GM10266 (cell line): Measurements from ENCODE around the gene FGFR1OP2.

Source experiments
- DNase-seq: peaks from one replicate; pipeline ENCODE4 v3.0.0; 2012; ENCODE audit errors: extremely low spot score
- CTCF ChIP-seq: IDR thresholded peaks from 2 replicates; pipeline ENCODE4 v1.5.1; 2012; ENCODE audit warnings: mild to moderate bottlenecking, low read depth; ENCODE audit not compliant: control insufficient read depth, insufficient read depth; ENCODE audit errors: missing control alignments

Gene FGFR1OP2

GRCh38 chr12:26988703-26989102 lies 50.4 kb downstream of the FGFR1OP2 start:
- no peak for DNase-seq
- no peak for TF ChIP-seq CTCF

GRCh38 chr12:26989873-26990272 lies 51.6 kb downstream of the FGFR1OP2 start:
- no peak for DNase-seq
- TF ChIP-seq CTCF: no peak

GRCh38 chr12:26991826-26992225 lies 53.6 kb downstream of the FGFR1OP2 start:
- DNase-seq: no peak
- no peak for TF ChIP-seq CTCF

GRCh38 chr12:26994109-26994508 lies 55.8 kb downstream of the FGFR1OP2 start:
- no peak for TF ChIP-seq CTCF
- DNase-seq: no peak

DNA sequence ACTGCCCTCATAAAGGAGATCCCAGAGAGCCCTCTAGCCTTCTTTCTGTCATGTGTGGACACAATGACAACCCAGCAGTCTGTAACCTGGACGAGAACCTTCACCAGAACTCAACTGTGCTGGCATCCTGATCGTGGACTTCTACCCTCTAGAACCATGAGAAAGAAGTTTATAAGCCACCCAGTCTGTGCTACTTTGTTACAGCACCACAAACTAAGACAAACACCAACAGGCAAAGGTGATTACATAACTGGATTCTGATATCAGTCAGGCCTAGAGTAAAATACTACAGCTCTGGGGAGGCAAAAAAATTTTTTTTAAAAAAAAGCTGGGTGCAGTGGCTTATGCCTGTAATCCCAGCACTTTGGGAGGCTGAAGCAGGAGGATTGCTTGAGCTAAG lies 57.4 kb downstream of the FGFR1OP2 start:
- no peak for TF ChIP-seq CTCF
- DNase-seq: no peak

GRCh38 chr12:26997003-26997402 lies 58.7 kb downstream of the FGFR1OP2 start:
- TF ChIP-seq CTCF: no peak
- no peak for DNase-seq

DNA sequence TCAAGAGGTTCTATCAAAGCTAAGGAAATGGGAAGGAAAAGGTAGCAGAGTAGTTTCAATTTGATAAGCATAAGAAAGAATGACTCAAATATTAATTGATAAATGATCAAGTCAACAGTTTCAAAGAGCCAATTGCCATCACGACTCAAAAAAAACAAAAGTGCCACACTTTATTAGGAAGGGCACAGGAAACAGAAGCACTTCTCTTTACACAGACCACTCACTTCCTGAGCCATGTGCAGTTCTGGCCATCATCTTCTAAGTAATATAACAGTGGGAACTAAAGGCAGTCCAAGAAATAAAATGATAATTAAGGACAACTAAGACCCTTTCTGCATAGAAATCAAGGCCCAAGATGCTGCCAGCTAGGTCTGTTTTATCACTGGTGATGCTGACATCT lies 62.7 kb downstream of the FGFR1OP2 start:
- no peak for TF ChIP-seq CTCF
- no peak for DNase-seq
